GM19438 (cell line): ENCODE measurements around the gene CACNA1C.

Experiments used
- ATAC-seq: cut with Tn5 transposase; IDR thresholded peaks from one replicate; pipeline ENCODE4 v1.9.1; 2021; ENCODE audit warnings: low read depth; ENCODE audit not compliant: unreplicated experiment

Gene CACNA1C

GRCh38 chr12:2376908-2377657, 324.3 kb downstream of the CACNA1C start:
- no peak for ATAC-seq

- ATAC-seq = no peak
Observed at GRCh38 chr12:2378835-2379330, 326.1 kb downstream of the CACNA1C start.

GRCh38 chr12:2380946-2381345, 328.2 kb downstream of the CACNA1C start:
- ATAC-seq = no peak

- ATAC-seq = no peak
Observed at GRCh38 chr12:2382370-2383155, 329.8 kb downstream of the CACNA1C start.

- no peak for ATAC-seq
Observed at GRCh38 chr12:2383325-2384028, 330.7 kb downstream of the CACNA1C start.

GRCh38 chr12:2384029-2384386, 331.2 kb downstream of the CACNA1C start:
- no peak for ATAC-seq

GRCh38 chr12:2384533-2385351, 332.0 kb downstream of the CACNA1C start:
- no peak for ATAC-seq

- no peak for ATAC-seq
Observed at GRCh38 chr12:2385529-2385928, 332.7 kb downstream of the CACNA1C start.

GRCh38 chr12:2386566-2386965, 333.8 kb downstream of the CACNA1C start:
- ATAC-seq = no peak

- ATAC-seq = peak; percentile 74
Observed at GRCh38 chr12:2387103-2387834, 334.5 kb downstream of the CACNA1C start.

GRCh38 chr12:2389079-2389790, 336.4 kb downstream of the CACNA1C start:
- no peak for ATAC-seq

GRCh38 chr12:2390133-2390532, 337.3 kb downstream of the CACNA1C start:
- no peak for ATAC-seq

- no peak for ATAC-seq
Observed at GRCh38 chr12:2390850-2391390, 338.1 kb downstream of the CACNA1C start.

GRCh38 chr12:2391740-2392331, 339.0 kb downstream of the CACNA1C start:
- ATAC-seq = no peak

- ATAC-seq = no peak
Observed at GRCh38 chr12:2393016-2393415, 340.2 kb downstream of the CACNA1C start.

GRCh38 chr12:2393996-2394395, 341.2 kb downstream of the CACNA1C start:
- ATAC-seq = no peak

- ATAC-seq = no peak
Observed at GRCh38 chr12:2395354-2395977, 342.7 kb downstream of the CACNA1C start.

- no peak for ATAC-seq
Observed at GRCh38 chr12:2396448-2396871, 343.7 kb downstream of the CACNA1C start.
